Esophagus squamous epithelium (tissue), 4 donors: ENCODE measurements around the gene SCNN1G.

Experiments used
- CTCF ChIP-seq, 6 experiments: fragments of 450-650 bp in 4 of 6; fragments of 200-600 bp in 2 of 6; sonication (generic) in 2 of 6; IDR thresholded peaks; one replicate each; pipeline ENCODE4 v1.5.1; 2016 to 2019; ENCODE audit warnings: antibody characterized with exemption in 6 of 6, mild to moderate bottlenecking in 4 of 6, moderate library complexity in 4 of 6
- POLR2A ChIP-seq, 4 donors: fragments of 450-650 bp; IDR thresholded peaks; one replicate each; pipeline ENCODE4 v1.6.1; 2017; ENCODE audit warnings: antibody characterized with exemption in 4 of 4, mild to moderate bottlenecking in 4 of 4, moderate library complexity in 3 of 4

GRCh38 chr16:23132775-23133463 is 49.6 kb upstream of the SCNN1G start:
- TF ChIP-seq POLR2A (IDR thresholded peaks at IDR 0.05) (no peak), CTCF (IDR thresholded peaks at IDR 0.05) (no peak)
